Keratinocyte (primary cell): ENCODE results near the gene APEH. TPM values are rescaled to one million over a fixed set of nuclear protein-coding genes. Genes with fewer than 3 reads are reported as not detected.
A peak's percentile ranks its signal among the peaks of the same experiment; 100 is the strongest.

Source experiments
- DNase-seq: peaks from one replicate; pipeline ENCODE4 v3.0.0-alpha.2; 2011; ENCODE audit warnings: low read depth, missing footprints, low spot score
- FAIRE-seq: peaks from 2 replicates; lab custom pipeline; 2011; peaks lifted over from hg19 to GRCh38; lab: Jason Lieb, UNC
- H2AFZ ChIP-seq: 2 replicates; pipeline ENCODE4 v1.6.0; 2012; ENCODE audit warnings: low read length, control low read depth, inconsistent platforms; ENCODE audit not compliant: control insufficient read depth
- H3K27ac ChIP-seq: 2 replicates; pipeline ENCODE4 v1.5.1; 2011; ENCODE audit warnings: low read length; ENCODE audit not compliant: control insufficient read depth, insufficient read depth
- H3K27me3 ChIP-seq: 3 replicates; pipeline ENCODE4 v1.6.0; 2011; ENCODE audit warnings: low read length; ENCODE audit not compliant: control insufficient read depth, insufficient read depth; ENCODE audit errors: extremely low read depth
- H3K36me3 ChIP-seq, 2 experiments: 2 replicates in 1 of 2; 3 replicates in 1 of 2; pipeline ENCODE4 v1.5.1; 2011; ENCODE audit warnings: low read length in 2 of 2, mild to moderate bottlenecking in 1 of 2; ENCODE audit not compliant: control insufficient read depth in 2 of 2, insufficient read depth in 2 of 2; ENCODE audit errors: extremely low read depth in 1 of 2
- H3K4me1 ChIP-seq: 3 replicates; pipeline ENCODE4 v1.5.1; 2011; ENCODE audit warnings: low read length; ENCODE audit not compliant: control insufficient read depth, insufficient read depth; ENCODE audit errors: extremely low read depth
- H3K4me2 ChIP-seq: 3 replicates; pipeline ENCODE4 v1.6.0; 2011; ENCODE audit warnings: low read depth, low read length; ENCODE audit not compliant: control insufficient read depth, insufficient read depth; ENCODE audit errors: extremely low read depth
- H3K4me3 ChIP-seq, 3 experiments: fragments of 200-600 bp in 1 of 3; sonication (generic) in 1 of 3; 2 replicates in 2 of 3; 3 replicates in 1 of 3; pipeline ENCODE4 v1.5.1; 2011 to 2016; ENCODE audit warnings: low read length in 3 of 3, mild to moderate bottlenecking in 3 of 3, control low read depth in 2 of 3, inconsistent platforms in 1 of 3, low read depth in 1 of 3, mixed read lengths in 1 of 3, mixed run types in 1 of 3, moderate library complexity in 1 of 3; ENCODE audit not compliant: control insufficient read depth in 2 of 3, insufficient read depth in 2 of 3; ENCODE audit errors: extremely low read depth in 1 of 3
- H3K79me2 ChIP-seq: 2 replicates; pipeline ENCODE4 v1.6.0; 2012; ENCODE audit warnings: low read length; ENCODE audit not compliant: control insufficient read depth, insufficient read depth
- H3K9ac ChIP-seq: 3 replicates; pipeline ENCODE4 v1.6.0; 2011; ENCODE audit warnings: low read length; ENCODE audit not compliant: control insufficient read depth, insufficient read depth; ENCODE audit errors: extremely low read depth
- H3K9me1 ChIP-seq: 3 replicates; pipeline ENCODE4 v1.6.0; 2011; ENCODE audit warnings: low read length; ENCODE audit not compliant: control insufficient read depth, insufficient read depth; ENCODE audit errors: extremely low read depth
- H3K9me3 ChIP-seq: 2 replicates; pipeline ENCODE4 v1.5.1; 2012; ENCODE audit warnings: low read depth, low read length; ENCODE audit not compliant: control insufficient read depth
- H4K20me1 ChIP-seq: 3 replicates; pipeline ENCODE4 v1.6.0; 2011; ENCODE audit warnings: low read length; ENCODE audit not compliant: control insufficient read depth, insufficient read depth; ENCODE audit errors: extremely low read depth
- EZH2 ChIP-seq: IDR thresholded peaks from one replicate; pipeline ENCODE4 v1.6.1; 2012; ENCODE audit warnings: inconsistent platforms, mild to moderate bottlenecking, low read length, moderate library complexity
- dilution Hi-C: fragments of 300-500 bp; cut with MboI; formaldehyde crosslinking; loops from one replicate; pipeline ENCODE4 v1.7.0; 2020; ENCODE audit warnings: low sequenced_read_pairs; ENCODE audit not compliant: extremely low pct_ligation_motif_present
- polyA plus RNA-seq, 5 experiments: library from polyadenylated mRNA; depleted of rRNA in 3 of 5; stranded (reverse) in 3 of 5; stranded (forward) in 1 of 5; unstranded in 1 of 5; fragments of >200 nt; gene quantifications; 1 replicate in 1 of 5; 2 replicates in 3 of 5; 3 replicates in 1 of 5; pipeline versions ENCODE4 v1.2.1 to v1.2.3, GENCODE V29; 2011 to 2012; ENCODE audit warnings: missing spikeins in 2 of 5, low read depth in 1 of 5, low replicate concordance in 1 of 5
- TF ChIP-seq, protein P1 (sequence below), 3 experiments: IDR thresholded peaks in 1 of 3; conservative IDR thresholded peaks in 1 of 3; optimal IDR thresholded peaks in 1 of 3; 2 replicates in 2 of 3; 3 replicates in 1 of 3; pipeline versions ENCODE3 to v1.5.1; 2011; ENCODE audit warnings: low read length in 3 of 3, mild to moderate bottlenecking in 3 of 3, moderate library complexity in 2 of 3, control low read depth in 1 of 3, inconsistent platforms in 1 of 3; ENCODE audit not compliant: insufficient read depth in 2 of 3; ENCODE audit errors: extremely low read depth in 1 of 3

APEH gene
- polyA plus RNA-seq, 1 donor (not counting 4 experiments of a cell fraction or from before 2014, with no cell fraction given), result 106 TPM

DNA sequence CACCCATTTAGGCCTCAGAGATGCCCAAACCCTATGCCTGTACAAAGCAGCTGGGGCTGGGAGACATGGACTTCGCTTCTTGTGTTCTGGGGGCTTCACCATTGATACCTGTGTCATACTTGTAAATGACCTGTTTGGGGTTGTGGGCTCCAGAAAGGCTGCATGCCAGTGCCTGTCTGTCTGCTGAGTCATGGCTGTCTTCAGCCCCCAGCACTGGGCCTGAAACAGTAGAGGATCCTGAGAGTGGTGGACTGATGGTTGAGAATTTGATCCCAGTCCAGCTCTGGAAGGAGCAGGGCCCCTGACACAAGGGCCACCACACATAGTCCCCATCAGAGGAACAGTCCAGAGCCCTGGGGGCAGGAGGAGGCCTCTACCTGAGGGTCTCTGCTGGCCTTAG lies 24.6 kb upstream of the APEH start:
- Histone ChIP-seq H3K27me3 (peaks cover 2% of the 10 kb centered on the region), H3K4me3 (no peak overlapping the region), H3K4me2 (no peak overlapping the region), H3K79me2 (no peaks in the 10 kb centered on the region), H3K27ac (no peak overlapping the region), H2AFZ (no peak overlapping the region), H3K4me1 (peaks cover 3% of the 10 kb centered on the region), H3K9me3 (no peaks in the 10 kb centered on the region), H4K20me1 (no peaks in the 10 kb centered on the region), H3K36me3 (no peaks in the 10 kb centered on the region), H3K9me1 (no peaks in the 10 kb centered on the region), H3K9ac (no peak overlapping the region)
- TF ChIP-seq EZH2, result no peak
- TF ChIP-seq, protein P1, sequence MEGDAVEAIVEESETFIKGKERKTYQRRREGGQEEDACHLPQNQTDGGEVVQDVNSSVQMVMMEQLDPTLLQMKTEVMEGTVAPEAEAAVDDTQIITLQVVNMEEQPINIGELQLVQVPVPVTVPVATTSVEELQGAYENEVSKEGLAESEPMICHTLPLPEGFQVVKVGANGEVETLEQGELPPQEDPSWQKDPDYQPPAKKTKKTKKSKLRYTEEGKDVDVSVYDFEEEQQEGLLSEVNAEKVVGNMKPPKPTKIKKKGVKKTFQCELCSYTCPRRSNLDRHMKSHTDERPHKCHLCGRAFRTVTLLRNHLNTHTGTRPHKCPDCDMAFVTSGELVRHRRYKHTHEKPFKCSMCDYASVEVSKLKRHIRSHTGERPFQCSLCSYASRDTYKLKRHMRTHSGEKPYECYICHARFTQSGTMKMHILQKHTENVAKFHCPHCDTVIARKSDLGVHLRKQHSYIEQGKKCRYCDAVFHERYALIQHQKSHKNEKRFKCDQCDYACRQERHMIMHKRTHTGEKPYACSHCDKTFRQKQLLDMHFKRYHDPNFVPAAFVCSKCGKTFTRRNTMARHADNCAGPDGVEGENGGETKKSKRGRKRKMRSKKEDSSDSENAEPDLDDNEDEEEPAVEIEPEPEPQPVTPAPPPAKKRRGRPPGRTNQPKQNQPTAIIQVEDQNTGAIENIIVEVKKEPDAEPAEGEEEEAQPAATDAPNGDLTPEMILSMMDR (optimal IDR thresholded peaks at IDR 0.05 in 1 of 3, IDR thresholded peaks at IDR 0.05 in 1 of 3, conservative IDR thresholded peaks at IDR 0.05 in 1 of 3; ENCODE audit: extremely low read depth in 1 of 3, insufficient read depth in 2 of 3, low read length in 3 of 3), result no peak
- DNase-seq (no peak), FAIRE-seq (peak; percentile 46)
- dilution Hi-C loops, result no loop called here

DNA sequence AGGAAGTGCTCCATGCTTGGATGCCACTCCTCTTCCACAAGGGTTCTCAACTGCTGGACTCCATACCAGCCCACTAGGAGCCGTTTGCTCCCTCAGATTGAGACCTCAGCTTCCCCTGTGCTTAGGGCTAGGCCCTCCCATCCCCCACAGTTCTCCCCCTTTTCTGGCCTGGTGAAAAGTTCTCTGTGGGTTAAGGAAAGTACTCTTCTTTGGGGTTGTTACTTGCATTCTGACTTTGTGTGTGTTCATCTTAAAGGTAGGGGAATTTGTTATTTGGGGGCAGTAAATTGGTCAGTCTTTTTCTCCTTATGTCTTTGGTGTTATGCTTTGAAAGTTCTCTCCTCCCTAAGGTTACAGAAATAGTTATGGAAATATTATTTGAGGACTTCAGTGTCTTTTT lies 24.0 kb upstream of the APEH start:
- DNase-seq (no peak), FAIRE-seq (no peak)
- Histone ChIP-seq H3K9me1 (no peaks in the 10 kb centered on the region), H3K27ac (no peak overlapping the region), H3K36me3 (no peaks in the 10 kb centered on the region), H3K79me2 (no peaks in the 10 kb centered on the region), H3K4me3 (no peak overlapping the region), H3K4me1 (peaks cover 3% of the 10 kb centered on the region), H2AFZ (no peak overlapping the region), H3K9me3 (no peaks in the 10 kb centered on the region), H4K20me1 (no peaks in the 10 kb centered on the region), H3K4me2 (no peak overlapping the region), H3K9ac (no peak overlapping the region), H3K27me3 (no peaks in the 10 kb centered on the region)
- TF ChIP-seq EZH2, result no peak
- TF ChIP-seq, protein P1 (optimal IDR thresholded peaks at IDR 0.05 in 1 of 3, IDR thresholded peaks at IDR 0.05 in 1 of 3, conservative IDR thresholded peaks at IDR 0.05 in 1 of 3; ENCODE audit: extremely low read depth in 1 of 3, insufficient read depth in 2 of 3, low read length in 3 of 3), result no peak
- dilution Hi-C loops, result loop anchor here (25.0 kb wide), 1 partner anchor 88 kb away; the partner anchor contains the start of gene BSN
